K562 (cell line): ENCODE results near the gene KIRREL1. TPM values are rescaled to one million over a fixed set of nuclear protein-coding genes. Genes with fewer than 3 reads are reported as not detected.

Source experiments
- ARHGAP35 ChIP-seq: fragments of 450-650 bp; IDR thresholded peaks from 2 replicates; pipeline ENCODE4 v1.6.1; 2018; ENCODE audit not compliant: partially characterized antibody
- CHD1 ChIP-seq: fragments of 200-600 bp; sonication (generic); IDR thresholded peaks from one replicate; pipeline ENCODE4 v1.6.1; 2012; ENCODE audit warnings: mild to moderate bottlenecking, moderate library complexity, low read length, inconsistent platforms
- HSF4 ChIP-seq: fragments of 250-450 bp; sonication (Bioruptor Pico); IDR thresholded peaks from 2 replicates; pipeline ENCODE4 v2.1.2; 2022; ENCODE audit warnings: mild to moderate bottlenecking, moderate library complexity, borderline replicate concordance
- KHSRP ChIP-seq: fragments of 450-650 bp; IDR thresholded peaks from 2 replicates; pipeline ENCODE4 v1.6.1; 2017
- LEF1 ChIP-seq: fragments of 450-650 bp; IDR thresholded peaks from 2 replicates; pipeline ENCODE4 v1.6.1; 2016; ENCODE audit warnings: mild to moderate bottlenecking
- POLR2A ChIP-seq: fragments of 450-650 bp; conservative IDR thresholded peaks from 2 replicates; pipeline ENCODE4 v1.6.1; 2016
- PRPF4 ChIP-seq: fragments of 200-400 bp; formaldehyde crosslinking; IDR thresholded peaks from one replicate; pipeline ENCODE4 v1.6.1; 2017; ENCODE audit warnings: low read length, low read depth, mild to moderate bottlenecking; ENCODE audit not compliant: insufficient read depth, poor library complexity, severe bottlenecking
- SNIP1 ChIP-seq: fragments of 450-650 bp; IDR thresholded peaks from 2 replicates; pipeline ENCODE4 v1.7.1; 2017; ENCODE audit warnings: low read depth, mild to moderate bottlenecking
- ZNF133 ChIP-seq: fragments of 250-450 bp; sonication (Bioruptor Pico); IDR thresholded peaks from 2 replicates; pipeline ENCODE4 v1.4.0; 2020; ENCODE audit warnings: mild to moderate bottlenecking
- ZNF507 ChIP-seq: conservative IDR thresholded peaks from 2 replicates; pipeline ENCODE4 v1.6.1; 2017; ENCODE audit warnings: missing genetic modification characterization, missing compliant biosample characterization
- ZNF609 ChIP-seq: sonication (generic); formaldehyde crosslinking; IDR thresholded peaks from 2 replicates; pipeline ENCODE4 v1.8.1; 2023; ENCODE audit warnings: missing genetic modification reagents, mild to moderate bottlenecking, borderline replicate concordance
- polyA plus RNA-seq, 8 experiments: library from polyadenylated mRNA; depleted of rRNA in 4 of 8; stranded (reverse) in 5 of 8; unstranded in 3 of 8; fragments of >200 nt; fragmentation: Nextera tagmentation in 2 of 8; fragmentation: Illumina TruSeq in 1 of 8; extraction: Ambion mirVana in 2 of 8; extraction: Trizol in 1 of 8; gene quantifications; 2 replicates each; pipeline versions ENCODE4 v1.2.1 to v1.2.3, GENCODE V29; 2011 to 2014; ENCODE audit warnings: inconsistent platforms in 1 of 8, missing spikeins in 1 of 8
- total RNA-seq, 7 experiments: library from RNA; depleted of rRNA in 6 of 7; stranded (reverse); fragments of >200 nt in 6 of 7; fragmentation: Illumina TruSeq in 2 of 7; extraction: Trizol in 2 of 7; gene quantifications; 2 replicates each; pipeline versions ENCODE4 v1.2.1 to v1.2.3, GENCODE V29; 2011 to 2021; ENCODE audit warnings: low replicate concordance in 1 of 7
- TF ChIP-seq, protein P1 (sequence below): fragments of 250-450 bp; sonication (Bioruptor Pico); IDR thresholded peaks from 2 replicates; pipeline ENCODE4 v1.8.0; 2022; ENCODE audit warnings: moderate library complexity, mild to moderate bottlenecking, inconsistent platforms
- TF ChIP-seq, protein P2 (sequence below), 2 experiments: IDR thresholded peaks; 2 replicates each; pipeline ENCODE4 v1.6.1; 2011; ENCODE audit warnings: borderline replicate concordance in 1 of 2, control low read depth in 1 of 2, low read depth in 1 of 2, low read length in 1 of 2, mild to moderate bottlenecking in 1 of 2, mixed read lengths in 1 of 2, moderate library complexity in 1 of 2; ENCODE audit not compliant: insufficient read depth in 1 of 2, insufficient read length in 1 of 2, poor library complexity in 1 of 2, severe bottlenecking in 1 of 2; ENCODE audit errors: extremely low read depth in 1 of 2
- TF ChIP-seq, protein P3 (sequence below): sonication (generic); formaldehyde crosslinking; IDR thresholded peaks from 2 replicates; pipeline ENCODE4 v1.8.0; 2023; ENCODE audit warnings: mild to moderate bottlenecking, missing genetic modification reagents

Gene KIRREL1
- total and polyA plus RNA-seq, 9 of the 15 experiments (the other 6 are each of a cell fraction or from before 2014, with no cell fraction given), result under 0.01 to 0.22 (median 0.03) TPM; not detected in 3

DNA sequence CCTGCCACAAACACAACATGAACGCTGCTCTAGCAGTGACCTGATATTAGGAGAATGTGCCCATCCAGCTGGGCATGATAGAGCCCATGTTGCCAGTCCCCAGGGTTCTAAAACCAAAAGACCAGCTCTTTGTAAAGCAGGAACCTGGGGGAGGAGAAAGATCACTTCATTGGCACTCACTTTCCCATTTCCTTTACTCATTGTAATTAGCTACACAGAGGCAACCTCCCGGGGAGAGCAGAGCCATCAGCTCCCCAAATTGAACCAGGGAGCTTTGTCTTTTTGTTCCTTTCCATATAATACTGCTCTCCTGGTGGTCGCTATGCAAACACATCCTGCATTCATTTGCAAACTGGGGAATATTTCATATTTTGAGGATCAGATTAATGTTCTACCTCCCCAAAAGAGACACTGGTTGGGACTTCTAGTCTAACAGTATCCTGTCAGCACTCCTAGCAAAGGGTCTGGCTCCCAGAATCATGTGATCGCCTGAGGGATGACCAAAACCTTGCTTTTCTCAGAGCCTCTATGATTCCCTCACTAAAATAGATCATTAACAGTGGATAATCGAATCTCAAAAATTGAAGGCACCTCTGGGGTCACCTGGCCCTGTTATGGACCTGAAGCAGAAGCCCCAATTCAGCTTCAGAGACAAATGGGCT is 110.5 kb downstream of the KIRREL1 start (continued):
- TF ChIP-seq ZNF609 (CRISPR knock-in tag) (no peak), LEF1 (no peak), SNIP1 (no peak), KHSRP (no peak), CHD1 (no peak), ARHGAP35 (no peak), HSF4 (CRISPR knock-in tag) (no peak), ZNF133 (CRISPR knock-in tag) (no peak), POLR2A (no peak), PRPF4 (no peak), ZNF507 (tag) (no peak)
- TF ChIP-seq, protein P1, sequence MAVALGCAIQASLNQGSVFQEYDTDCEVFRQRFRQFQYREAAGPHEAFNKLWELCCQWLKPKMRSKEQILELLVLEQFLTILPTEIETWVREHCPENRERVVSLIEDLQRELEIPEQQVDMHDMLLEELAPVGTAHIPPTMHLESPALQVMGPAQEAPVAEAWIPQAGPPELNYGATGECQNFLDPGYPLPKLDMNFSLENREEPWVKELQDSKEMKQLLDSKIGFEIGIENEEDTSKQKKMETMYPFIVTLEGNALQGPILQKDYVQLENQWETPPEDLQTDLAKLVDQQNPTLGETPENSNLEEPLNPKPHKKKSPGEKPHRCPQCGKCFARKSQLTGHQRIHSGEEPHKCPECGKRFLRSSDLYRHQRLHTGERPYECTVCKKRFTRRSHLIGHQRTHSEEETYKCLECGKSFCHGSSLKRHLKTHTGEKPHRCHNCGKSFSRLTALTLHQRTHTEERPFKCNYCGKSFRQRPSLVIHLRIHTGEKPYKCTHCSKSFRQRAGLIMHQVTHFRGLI, result no peak
- TF ChIP-seq, protein P2, sequence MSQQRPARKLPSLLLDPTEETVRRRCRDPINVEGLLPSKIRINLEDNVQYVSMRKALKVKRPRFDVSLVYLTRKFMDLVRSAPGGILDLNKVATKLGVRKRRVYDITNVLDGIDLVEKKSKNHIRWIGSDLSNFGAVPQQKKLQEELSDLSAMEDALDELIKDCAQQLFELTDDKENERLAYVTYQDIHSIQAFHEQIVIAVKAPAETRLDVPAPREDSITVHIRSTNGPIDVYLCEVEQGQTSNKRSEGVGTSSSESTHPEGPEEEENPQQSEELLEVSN (IDR thresholded peaks at IDR 0.05; ENCODE audit: borderline replicate concordance in 1 of 2, extremely low read depth in 1 of 2, insufficient read depth in 1 of 2, insufficient read length in 1 of 2, low read depth in 1 of 2, low read length in 1 of 2, poor library complexity in 1 of 2, severe bottlenecking in 1 of 2), result no peak
- TF ChIP-seq, protein P3, sequence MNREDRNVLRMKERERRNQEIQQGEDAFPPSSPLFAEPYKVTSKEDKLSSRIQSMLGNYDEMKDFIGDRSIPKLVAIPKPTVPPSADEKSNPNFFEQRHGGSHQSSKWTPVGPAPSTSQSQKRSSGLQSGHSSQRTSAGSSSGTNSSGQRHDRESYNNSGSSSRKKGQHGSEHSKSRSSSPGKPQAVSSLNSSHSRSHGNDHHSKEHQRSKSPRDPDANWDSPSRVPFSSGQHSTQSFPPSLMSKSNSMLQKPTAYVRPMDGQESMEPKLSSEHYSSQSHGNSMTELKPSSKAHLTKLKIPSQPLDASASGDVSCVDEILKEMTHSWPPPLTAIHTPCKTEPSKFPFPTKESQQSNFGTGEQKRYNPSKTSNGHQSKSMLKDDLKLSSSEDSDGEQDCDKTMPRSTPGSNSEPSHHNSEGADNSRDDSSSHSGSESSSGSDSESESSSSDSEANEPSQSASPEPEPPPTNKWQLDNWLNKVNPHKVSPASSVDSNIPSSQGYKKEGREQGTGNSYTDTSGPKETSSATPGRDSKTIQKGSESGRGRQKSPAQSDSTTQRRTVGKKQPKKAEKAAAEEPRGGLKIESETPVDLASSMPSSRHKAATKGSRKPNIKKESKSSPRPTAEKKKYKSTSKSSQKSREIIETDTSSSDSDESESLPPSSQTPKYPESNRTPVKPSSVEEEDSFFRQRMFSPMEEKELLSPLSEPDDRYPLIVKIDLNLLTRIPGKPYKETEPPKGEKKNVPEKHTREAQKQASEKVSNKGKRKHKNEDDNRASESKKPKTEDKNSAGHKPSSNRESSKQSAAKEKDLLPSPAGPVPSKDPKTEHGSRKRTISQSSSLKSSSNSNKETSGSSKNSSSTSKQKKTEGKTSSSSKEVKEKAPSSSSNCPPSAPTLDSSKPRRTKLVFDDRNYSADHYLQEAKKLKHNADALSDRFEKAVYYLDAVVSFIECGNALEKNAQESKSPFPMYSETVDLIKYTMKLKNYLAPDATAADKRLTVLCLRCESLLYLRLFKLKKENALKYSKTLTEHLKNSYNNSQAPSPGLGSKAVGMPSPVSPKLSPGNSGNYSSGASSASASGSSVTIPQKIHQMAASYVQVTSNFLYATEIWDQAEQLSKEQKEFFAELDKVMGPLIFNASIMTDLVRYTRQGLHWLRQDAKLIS, result no peak
